GM18867 (cell line): Measurements from ENCODE around the gene RIMS3.
"Not testable (repeated sequence)": the region's sequence is repeated elsewhere in the genome, so short reads cannot be mapped to it uniquely, and the experiment has no call there.

Experiments used
- ATAC-seq: cut with Tn5 transposase; IDR thresholded peaks from one replicate; pipeline ENCODE4 v1.9.1; 2021; ENCODE audit warnings: mild to moderate bottlenecking, moderate library complexity; ENCODE audit not compliant: unreplicated experiment

Gene RIMS3

GRCh38 chr1:40595623-40596022 is 69.9 kb downstream of the RIMS3 start:
- no peak for ATAC-seq

GRCh38 chr1:40594187-40594531 is 71.3 kb downstream of the RIMS3 start:
- no peak for ATAC-seq

- no peak for ATAC-seq
Measured at GRCh38 chr1:40593449-40594186, 71.9 kb downstream of the RIMS3 start.

GRCh38 chr1:40592107-40592803 is 73.2 kb downstream of the RIMS3 start:
- no peak for ATAC-seq

- no peak for ATAC-seq
Measured at GRCh38 chr1:40588586-40588985, 76.9 kb downstream of the RIMS3 start.

- no peak for ATAC-seq
Measured at GRCh38 chr1:40583980-40584379, 81.5 kb downstream of the RIMS3 start.

GRCh38 chr1:40582116-40582515 is 83.4 kb downstream of the RIMS3 start:
- ATAC-seq, result no peak

GRCh38 chr1:40575336-40575735 is 90.1 kb downstream of the RIMS3 start:
- ATAC-seq, result no peak

GRCh38 chr1:40574805-40575204 is 90.7 kb downstream of the RIMS3 start:
- ATAC-seq, result not testable (repeated sequence)
